Mucosa of descending colon (tissue), 3 donors: ENCODE measurements around the gene GJC1. TPM values are rescaled to one million over a fixed set of nuclear protein-coding genes. Genes with fewer than 3 reads are reported as not detected.
A peak's percentile ranks its signal among the peaks of the same experiment; 100 is the strongest.

ENCODE experiments used
- ATAC-seq: fragments of 200-7000 bp; cut with Tn5 transposase; one replicate; pipeline ENCODE4 v1.9.1; 2020; ENCODE audit warnings: mild to moderate bottlenecking, moderate library complexity
- DNase-seq, 3 donors: peaks; one replicate each; pipeline ENCODE4 v3.0.0-alpha.2; 2020
- H3K36me3 ChIP-seq: fragments of 200-600 bp; one replicate; pipeline ENCODE4 v1.8.0; 2021; ENCODE audit warnings: low read depth, mild to moderate bottlenecking
- H3K4me1 ChIP-seq: fragments of 200-600 bp; one replicate; pipeline ENCODE4 v1.8.0; 2021; ENCODE audit warnings: low read depth, mild to moderate bottlenecking
- H3K4me3 ChIP-seq: fragments of 200-600 bp; one replicate; pipeline ENCODE4 v1.8.0; 2021; ENCODE audit warnings: mild to moderate bottlenecking
- H3K9me3 ChIP-seq: fragments of 200-600 bp; one replicate; pipeline ENCODE4 v1.8.0; 2021; ENCODE audit warnings: mild to moderate bottlenecking
- intact Hi-C, 2 donors: fragments of 100-400 bp; cut with DNase I in 1 of 2; cut with micrococcal nuclease in 1 of 2; formaldehyde crosslinking; loops; one replicate each; pipeline versions ENCODE4 v1.11.0 to v1.11.1; 2022; cut with DNase I, micrococcal nuclease
- total RNA-seq, 3 donors: library from RNA; stranded (reverse); fragmentation: NEBNext Ultra II Directional in 2 of 3; extraction: Animal tissue kit (Norgen Biotek cat#: 25700) in 2 of 3; gene quantifications; one replicate each; pipeline versions ENCODE4 v1.2.1 to v1.2.4, GENCODE V29; 2021 to 2023
- TF ChIP-seq, protein P1 (sequence below): fragments of 200-600 bp; IDR thresholded peaks from one replicate; pipeline ENCODE4 v1.8.0; 2022; ENCODE audit warnings: antibody characterized with exemption, mild to moderate bottlenecking
- donor health status: DM: no; HTN: no; CAD: no; lungs with moderate emphysema.
- donor health status: DM: no; HTN: no; CAD: no.
- donor health status: DM: no; HTN: yes; CAD: no.

GJC1 gene
- total RNA-seq, 3 donors from 2014 or later = 2.2 to 140 (median 5.7) TPM

DNA sequence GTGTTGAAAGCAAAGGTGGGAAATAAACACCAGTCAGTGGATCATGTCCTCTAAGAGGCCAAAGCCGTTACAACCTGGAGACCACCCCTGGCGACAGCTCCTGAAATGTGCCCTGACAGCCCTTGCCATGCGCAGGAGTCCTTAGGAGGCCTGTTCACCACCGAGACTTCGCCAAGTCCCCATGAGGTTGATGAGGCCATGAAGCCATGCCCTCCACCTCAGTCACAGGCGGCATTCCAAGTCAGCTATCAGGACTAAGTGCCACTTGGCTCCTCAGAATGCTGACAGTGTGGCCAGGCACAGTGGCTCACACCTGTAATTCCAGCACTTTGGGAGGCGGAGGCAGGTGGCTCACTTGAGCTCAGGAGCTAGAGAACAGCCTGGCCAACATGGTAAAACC, 44.2 kb downstream of the GJC1 start:
- no peak for ATAC-seq

DNA sequence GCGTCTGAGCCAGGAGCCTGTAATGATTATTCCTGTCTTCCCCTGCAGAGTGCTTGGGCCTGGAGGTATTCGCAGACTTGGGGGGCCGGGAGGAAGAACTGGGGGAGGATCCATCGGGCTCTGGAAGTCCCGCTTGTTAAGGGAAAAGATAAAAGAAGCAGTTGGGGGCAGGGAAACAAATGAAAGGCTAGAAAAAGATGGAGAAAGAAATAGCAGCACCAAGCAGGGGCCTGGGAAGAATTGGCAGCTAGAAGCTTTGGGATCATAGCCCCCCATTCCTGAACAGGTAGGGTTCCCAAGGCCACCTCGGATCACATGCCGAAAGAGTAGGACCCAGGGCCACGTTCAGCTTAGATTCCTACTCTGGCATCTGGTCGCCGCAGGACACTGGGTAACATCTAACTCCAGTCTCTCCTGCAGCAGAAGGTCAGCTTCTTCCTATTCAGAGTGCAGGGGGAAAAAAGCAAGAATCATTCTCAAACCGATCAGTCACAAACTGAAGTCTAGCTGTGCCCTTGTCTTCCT, 47.7 kb downstream of the GJC1 start:
- Histone ChIP-seq H3K36me3 (no peaks in the 10 kb centered on the region), H3K4me1 (peaks cover 8% of the 10 kb centered on the region), H3K9me3 (no peaks in the 10 kb centered on the region), H3K4me3 (no peak overlapping the region)
- no peak for ATAC-seq
- DNase-seq = peak in 1 of 3 donors; percentile 13
- TF ChIP-seq, protein P1, sequence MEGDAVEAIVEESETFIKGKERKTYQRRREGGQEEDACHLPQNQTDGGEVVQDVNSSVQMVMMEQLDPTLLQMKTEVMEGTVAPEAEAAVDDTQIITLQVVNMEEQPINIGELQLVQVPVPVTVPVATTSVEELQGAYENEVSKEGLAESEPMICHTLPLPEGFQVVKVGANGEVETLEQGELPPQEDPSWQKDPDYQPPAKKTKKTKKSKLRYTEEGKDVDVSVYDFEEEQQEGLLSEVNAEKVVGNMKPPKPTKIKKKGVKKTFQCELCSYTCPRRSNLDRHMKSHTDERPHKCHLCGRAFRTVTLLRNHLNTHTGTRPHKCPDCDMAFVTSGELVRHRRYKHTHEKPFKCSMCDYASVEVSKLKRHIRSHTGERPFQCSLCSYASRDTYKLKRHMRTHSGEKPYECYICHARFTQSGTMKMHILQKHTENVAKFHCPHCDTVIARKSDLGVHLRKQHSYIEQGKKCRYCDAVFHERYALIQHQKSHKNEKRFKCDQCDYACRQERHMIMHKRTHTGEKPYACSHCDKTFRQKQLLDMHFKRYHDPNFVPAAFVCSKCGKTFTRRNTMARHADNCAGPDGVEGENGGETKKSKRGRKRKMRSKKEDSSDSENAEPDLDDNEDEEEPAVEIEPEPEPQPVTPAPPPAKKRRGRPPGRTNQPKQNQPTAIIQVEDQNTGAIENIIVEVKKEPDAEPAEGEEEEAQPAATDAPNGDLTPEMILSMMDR = no peak
- intact Hi-C loops = no loop called here

More for the DNA sequence above, 44.2 kb downstream of the GJC1 start:
- intact Hi-C loops = no loop called here
- no peaks in the 10 kb centered on the region for H3K36me3 ChIP-seq
- H3K9me3 ChIP-seq = no peaks in the 10 kb centered on the region
- H3K4me3 ChIP-seq = no peak overlapping the region
- TF ChIP-seq, protein P1 = no peak
- H3K4me1 ChIP-seq = no peaks in the 10 kb centered on the region
- peak in 1 of 3 donors; percentile 23 for DNase-seq

DNA sequence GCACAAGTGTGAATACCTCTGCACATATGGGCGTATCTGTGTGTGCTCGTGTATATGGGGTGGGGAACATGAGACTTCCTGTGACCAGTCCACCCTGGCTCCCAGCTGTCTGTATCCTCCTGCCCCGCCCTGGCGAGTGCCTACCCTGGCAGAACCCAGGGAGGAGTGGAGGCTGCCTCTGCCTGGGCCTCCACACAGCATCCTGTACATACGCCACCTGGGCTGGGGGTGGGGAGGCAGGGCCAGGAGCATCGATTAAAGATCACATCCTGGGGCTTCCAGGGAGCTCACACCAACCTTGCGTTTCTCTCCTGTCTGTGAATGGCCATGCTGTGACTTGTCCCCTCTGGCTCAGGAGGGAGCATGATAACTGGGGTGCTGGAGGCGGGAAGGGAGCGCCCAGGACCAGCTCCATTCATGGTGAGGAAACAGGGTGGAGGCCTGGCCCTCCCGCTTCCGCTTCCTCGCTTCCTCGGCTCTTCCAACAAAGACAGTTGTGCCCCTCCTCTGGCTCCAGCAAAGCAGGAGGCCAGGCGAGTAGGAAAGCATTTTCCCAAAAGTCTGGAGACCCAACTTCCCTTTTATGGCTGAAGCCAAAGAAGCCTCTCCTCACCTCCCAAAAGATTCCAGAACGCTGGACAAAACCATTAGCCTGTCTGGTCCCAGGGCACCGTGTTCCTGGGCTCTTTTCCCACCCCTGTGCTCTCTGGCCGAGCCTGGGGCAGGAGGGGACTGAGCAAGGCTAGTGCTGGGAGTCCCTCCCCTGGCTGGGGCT, 48.3 kb downstream of the GJC1 start:
- peak in 1 of 3 donors; percentile 41 for DNase-seq
- intact Hi-C loops = no loop called here
- Histone ChIP-seq H3K4me1 (peaks cover 8% of the 10 kb centered on the region), H3K4me3 (no peak overlapping the region), H3K9me3 (no peaks in the 10 kb centered on the region), H3K36me3 (no peaks in the 10 kb centered on the region)
- ATAC-seq = no peak
- TF ChIP-seq, protein P1 = no peak

DNA sequence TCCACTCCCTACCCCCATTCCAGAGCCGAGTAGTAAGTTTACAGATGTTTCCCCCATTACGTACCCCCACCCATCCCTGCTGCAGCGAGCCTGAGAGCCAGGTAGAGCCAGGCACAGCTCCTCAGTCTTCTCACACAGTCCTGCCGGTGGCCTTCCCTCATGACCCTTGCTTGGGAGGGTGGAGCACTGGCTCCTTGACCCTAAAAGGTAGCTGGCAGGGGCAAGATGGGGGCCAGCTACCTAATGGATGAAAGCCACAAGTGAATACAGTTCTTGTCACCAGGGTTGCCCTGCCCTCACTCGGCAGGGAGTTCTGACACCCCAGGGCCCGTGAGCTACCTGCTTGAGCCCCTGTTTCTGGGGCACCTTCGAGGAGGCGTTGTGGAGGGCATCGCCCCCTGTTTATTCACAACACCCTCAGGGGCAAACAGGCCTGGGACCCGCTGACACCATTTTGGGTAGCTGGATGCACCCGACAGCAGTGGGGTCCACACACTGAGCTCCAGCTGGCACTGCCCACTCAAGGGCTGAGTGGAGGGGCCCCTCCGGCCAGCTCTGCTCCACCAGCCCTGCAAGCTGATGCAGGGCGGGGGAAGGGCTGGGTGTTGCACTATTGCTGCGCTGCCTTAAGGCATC, 49.1 kb downstream of the GJC1 start:
- intact Hi-C loops = no loop called here
- DNase-seq = peak in 1 of 3 donors; percentile 36
- Histone ChIP-seq H3K36me3 (no peaks in the 10 kb centered on the region), H3K4me3 (no peak overlapping the region), H3K4me1 (peaks cover 13% of the 10 kb centered on the region), H3K9me3 (no peaks in the 10 kb centered on the region)
- TF ChIP-seq, protein P1 = no peak
- no peak for ATAC-seq

DNA sequence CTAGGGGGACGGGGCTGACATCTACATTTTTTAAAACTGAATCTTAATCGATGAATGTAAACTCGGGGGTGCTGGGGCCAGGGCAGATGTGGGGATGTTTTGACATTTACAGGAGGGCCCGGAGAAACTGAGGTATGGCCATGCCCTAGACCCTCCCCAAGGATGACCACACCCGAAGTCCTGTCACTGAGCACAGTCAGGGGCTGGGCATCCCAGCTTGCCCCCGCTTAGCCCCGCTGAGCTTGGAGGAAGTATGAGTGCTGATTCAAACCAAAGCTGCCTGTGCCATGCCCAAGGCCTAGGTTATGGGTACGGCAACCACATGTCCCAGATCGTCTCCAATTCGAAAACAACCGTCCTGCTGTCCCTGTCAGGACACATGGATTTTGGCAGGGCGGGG, 49.9 kb downstream of the GJC1 start:
- no peaks in the 10 kb centered on the region for H3K36me3 ChIP-seq
- H3K4me1 ChIP-seq = peaks cover 15% of the 10 kb centered on the region
- H3K9me3 ChIP-seq = no peaks in the 10 kb centered on the region
- no peak overlapping the region for H3K4me3 ChIP-seq
- DNase-seq (peak in 1 of 3 donors; percentile 34), ATAC-seq (no peak)
- TF ChIP-seq, protein P1 = no peak
- intact Hi-C loops = no loop called here
